GM19239 (cell line): ENCODE measurements around the gene AQP6.
A peak's percentile ranks its signal among the peaks of the same experiment; 100 is the strongest.

Source experiments
- DNase-seq: peaks from one replicate; pipeline ENCODE4 v3.0.0; 2011; ENCODE audit warnings: low spot score; ENCODE audit not compliant: insufficient read length
- FAIRE-seq: peaks from 2 replicates; lab custom pipeline; 2011; peaks lifted over from hg19 to GRCh38; lab: Jason Lieb, UNC

Gene AQP6

DNA sequence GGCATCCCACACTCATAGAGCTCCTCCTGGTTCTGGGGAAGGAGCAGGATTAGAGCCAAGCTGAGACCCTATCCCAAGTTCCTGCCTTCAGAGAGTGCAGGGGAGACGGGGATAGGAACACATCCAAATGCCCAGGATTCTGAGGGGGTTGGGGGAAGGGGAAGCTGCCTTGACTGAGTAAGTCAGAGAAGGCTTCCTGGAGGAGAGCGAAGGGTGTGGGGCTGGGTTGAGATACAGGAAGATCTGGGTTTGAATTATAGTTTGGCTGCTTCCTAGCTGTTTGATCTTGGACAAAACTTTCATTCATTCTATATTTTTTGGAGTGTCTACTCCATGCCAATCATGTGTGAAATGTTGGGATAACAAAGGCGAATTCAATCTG is 30.2 kb upstream of the AQP6 start:
- DNase-seq (no peak), FAIRE-seq (no peak)

DNA sequence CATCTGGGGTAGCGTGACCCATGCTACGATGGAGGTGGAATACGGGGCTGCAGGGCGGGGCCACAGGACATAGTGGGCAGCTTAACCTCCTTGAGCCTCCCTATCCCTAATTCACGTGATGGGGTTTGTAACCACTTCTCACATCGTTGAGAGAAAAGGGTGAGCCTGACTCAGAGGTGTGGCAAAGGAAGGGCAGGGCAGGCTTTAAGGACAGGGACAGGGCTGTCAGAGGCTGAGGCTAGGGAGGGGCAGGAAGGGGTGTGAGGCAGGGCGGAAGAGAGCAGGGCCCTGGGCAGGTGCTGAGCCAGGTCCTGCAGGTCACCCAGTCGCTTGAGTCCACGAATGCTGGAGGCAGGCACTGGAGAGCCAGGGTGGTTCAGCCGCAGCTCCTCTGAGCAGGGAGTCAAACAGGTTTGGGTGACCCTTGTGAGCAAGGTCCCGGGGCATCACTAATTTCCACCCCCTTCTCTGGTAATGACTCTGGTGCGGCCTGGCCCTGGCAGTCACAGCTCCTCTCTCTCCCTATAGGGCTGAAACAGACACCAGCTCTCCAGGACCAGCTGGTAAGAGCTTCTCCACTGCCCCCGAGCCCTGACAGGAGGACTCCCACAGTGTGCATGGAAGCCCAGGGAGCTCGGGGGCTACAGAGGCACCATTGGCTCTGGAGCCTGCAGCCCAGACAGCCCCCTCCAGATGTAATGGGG is 29.7 kb upstream of the AQP6 start:
- FAIRE-seq: no peak
- DNase-seq: no peak

DNA sequence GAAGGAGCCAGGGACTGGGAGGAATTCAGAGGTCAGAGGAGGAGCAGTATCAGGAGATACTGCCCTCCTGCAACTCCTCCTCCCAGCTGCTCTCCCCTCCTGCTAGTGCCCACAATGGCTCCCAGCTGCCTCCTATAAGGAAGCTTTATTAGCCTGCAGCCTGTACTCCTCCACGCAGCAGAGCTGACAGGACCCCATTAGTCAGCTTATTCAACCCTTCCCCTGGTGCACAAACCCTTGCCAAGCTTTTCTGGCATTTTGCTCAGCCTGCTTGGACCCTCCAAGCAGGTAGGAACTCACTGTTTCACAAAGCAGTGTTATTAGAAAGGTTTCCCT is 29.2 kb upstream of the AQP6 start:
- no peak for FAIRE-seq
- DNase-seq: no peak

DNA sequence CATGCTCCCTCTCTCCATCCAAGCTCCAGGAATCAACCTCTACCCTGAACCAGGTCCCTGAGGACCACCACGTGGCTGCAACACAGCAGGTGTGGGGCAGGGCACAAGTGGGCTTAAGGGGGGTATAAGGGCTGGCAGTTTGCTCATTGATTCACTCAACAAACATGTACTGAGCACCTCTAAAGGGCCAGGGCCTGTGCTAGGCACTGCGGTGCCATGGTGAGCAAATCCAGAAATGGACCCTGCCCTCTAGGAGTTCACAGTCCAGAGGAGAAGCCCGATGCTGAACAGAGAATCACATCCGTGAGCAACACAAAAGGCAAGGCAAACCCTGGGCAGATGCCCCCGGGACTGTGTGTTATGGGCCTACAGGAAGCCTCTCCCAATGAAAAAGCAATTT is 28.7 kb upstream of the AQP6 start:
- no peak for FAIRE-seq
- no peak for DNase-seq

DNA sequence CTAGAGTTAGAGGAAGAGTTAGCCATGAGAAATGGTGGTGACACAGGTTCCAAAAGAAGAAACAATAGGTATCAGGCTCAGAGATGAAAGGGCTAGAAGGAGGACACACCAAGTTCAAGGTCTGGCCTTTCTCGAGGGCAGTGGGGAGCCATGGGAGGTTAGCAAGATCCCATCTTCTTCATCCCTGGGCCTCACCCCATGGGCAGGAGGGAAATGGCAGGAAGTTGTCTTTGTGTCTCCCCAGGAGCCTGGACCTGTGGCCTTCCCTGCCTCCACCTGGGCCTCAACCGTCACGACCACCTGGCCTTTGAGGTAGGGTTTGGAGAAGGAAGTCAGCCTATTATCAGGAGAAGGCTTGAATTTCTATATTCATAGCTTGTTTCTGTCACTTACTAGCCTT is 28.0 kb upstream of the AQP6 start:
- DNase-seq (no peak), FAIRE-seq (no peak)

DNA sequence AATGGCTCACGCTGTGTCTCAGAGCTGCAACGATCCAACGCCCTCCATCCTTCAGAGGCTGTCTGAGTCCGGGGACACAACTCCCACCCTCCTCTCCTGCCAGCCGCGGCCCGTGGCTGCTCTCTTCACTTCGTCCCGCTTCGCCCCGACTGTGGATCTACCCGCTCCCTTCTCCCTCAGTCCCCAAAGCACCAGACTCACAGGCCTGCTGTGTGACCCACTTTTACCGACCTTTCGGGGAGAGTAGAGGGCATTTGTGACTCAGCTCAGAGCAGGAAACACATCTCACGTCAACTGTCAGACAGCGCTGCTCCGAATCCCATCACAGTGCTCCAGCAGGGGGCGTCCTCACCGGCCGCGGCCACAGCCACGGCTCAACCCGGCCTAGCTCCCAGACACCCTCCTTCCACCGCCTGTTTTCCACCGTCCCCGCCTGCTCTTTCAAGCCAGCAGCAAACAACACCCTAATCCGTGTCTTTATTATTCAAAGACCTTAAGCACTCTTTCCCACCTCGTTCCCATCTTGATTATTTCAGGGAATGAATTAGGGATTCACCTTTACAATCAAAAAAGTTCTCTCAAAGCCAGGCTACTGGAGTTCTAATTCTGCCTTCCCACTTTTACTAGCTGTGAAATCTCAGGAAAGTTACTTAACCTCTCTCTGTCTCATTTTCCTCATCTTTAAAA is 27.2 kb upstream of the AQP6 start:
- DNase-seq (peak; percentile 89), FAIRE-seq (peak; percentile 85)

DNA sequence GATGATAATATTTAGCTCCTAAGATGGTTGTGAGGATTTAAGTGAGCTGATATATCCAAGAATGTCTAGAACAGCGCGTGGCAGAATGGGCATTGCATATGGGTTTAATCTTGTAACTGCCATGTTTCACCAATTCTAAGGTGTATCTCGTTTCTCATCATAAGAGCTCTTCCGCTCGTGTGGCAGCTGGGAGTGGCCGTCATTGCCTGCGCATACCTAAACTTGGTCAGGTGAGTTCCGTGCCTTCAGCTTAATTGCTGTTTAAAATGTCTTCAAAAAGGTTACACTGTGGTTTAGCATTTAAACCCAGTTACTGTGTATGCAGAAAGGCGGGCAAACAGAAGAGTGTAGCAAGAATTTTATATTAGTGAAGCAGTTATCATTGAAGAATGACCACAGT is 26.7 kb upstream of the AQP6 start:
- FAIRE-seq: no peak
- no peak for DNase-seq

DNA sequence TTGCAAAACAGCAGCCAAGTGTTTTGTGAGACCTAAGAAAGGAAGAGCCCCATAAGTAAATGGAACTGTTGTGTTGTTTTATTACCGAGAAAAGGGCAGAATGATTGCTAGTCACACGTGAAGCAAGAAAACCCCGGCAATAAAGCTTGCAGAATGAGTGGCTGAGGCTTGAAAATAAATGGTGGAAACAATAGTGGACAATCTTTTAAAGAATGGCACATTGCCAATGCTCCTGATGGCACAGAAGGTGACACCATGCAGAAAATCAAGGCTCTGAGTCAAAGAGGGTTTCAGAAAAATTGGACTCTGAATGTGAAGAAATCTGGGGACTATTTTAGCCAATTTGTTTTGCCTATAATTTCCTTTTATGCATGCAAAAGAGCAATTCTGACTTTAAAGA is 26.2 kb upstream of the AQP6 start:
- no peak for DNase-seq
- no peak for FAIRE-seq

DNA sequence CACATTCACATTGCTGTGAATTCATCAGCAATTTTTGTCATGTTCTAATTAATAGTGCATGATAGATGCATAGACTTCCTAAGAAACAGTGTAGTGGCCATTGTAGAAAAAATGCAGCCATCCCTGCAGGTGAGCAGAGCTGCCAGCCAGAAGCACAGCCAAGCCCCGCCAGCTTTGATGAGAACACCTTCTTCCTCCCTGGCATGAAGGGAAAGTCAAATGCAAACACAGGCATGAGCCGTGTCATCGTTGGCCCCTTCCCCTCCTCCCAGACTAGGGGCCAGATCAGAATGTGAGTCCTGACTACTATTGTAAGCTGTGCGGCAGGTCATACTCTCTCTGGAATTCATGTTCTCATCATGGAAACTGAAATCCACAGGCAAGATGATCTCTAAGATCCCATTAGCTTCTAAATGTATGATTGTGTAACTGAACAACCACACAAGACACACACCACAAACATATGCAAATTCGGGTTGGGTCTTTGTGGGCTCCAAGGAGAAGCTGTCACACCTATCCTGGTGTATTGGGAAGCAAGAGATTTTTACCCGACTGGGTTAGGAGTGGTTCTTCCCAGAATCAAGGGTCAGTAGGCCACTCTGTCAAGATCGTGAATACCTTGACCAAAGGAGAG is 25.0 kb upstream of the AQP6 start:
- no peak for FAIRE-seq
- no peak for DNase-seq

DNA sequence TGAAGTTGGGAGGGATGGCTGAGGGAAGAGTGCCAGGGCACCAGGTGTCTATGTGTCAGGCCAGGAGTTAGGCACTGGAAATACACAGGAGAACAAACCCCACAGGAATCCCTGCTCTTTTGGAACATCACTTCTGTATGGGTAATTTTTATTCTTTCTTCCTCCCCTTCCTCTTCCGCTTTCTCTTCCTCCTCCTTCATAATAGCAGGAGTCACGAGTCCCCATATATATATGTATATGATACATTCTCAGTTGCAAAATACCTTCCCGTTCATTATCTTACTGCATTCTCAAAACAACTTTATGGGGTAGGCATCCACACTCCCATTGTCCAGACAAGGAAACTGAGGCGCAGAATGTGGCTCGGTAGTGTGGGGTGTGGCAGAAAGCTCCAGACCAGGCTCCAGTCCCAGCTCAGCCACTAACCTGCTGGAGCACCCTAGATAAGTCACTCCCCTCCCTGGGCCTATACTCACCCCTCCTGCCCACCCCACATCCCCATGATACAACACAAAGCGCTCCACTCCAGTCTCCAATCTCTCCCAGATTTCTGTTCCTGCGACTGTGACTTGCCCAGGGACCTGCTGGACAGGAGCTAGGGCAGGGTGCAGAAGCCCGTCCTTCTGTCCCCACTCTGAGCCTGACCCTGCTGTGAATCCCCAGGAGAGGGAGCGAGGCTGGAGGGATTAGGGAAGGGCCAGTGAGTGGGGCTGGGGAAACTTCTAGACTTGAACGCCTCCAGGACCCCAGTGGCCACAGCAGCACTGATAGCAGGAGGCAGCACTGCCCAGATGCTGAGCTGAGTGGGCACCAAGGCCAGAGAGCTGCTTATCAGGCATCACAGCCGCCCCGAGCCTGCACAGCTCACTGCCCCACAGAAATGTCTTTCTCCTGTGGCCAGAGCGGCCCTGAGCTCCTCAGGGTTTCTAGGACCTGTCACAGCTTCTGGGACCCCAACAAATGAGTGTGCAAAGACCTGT is 23.6 kb upstream of the AQP6 start:
- FAIRE-seq (no peak), DNase-seq (no peak)

DNA sequence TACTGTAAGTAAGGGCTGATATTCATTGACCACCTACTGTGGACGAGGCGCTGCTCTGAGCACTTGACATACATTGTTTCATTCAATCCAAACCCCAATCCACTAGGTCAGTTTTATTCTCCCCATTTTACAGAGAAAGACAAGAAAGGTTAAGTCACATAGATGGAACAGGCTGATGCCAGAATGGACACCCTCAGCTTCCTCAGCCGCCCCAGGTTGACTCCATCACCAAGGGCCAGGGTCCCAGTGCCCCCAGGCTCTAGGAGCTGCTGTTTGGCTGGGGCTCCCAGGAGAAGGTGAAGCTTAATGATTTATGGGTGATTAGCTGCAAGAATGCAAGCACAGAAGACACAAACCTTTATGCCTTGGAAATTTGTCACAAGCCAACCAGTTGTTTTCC is 22.9 kb upstream of the AQP6 start:
- no peak for FAIRE-seq

DNA sequence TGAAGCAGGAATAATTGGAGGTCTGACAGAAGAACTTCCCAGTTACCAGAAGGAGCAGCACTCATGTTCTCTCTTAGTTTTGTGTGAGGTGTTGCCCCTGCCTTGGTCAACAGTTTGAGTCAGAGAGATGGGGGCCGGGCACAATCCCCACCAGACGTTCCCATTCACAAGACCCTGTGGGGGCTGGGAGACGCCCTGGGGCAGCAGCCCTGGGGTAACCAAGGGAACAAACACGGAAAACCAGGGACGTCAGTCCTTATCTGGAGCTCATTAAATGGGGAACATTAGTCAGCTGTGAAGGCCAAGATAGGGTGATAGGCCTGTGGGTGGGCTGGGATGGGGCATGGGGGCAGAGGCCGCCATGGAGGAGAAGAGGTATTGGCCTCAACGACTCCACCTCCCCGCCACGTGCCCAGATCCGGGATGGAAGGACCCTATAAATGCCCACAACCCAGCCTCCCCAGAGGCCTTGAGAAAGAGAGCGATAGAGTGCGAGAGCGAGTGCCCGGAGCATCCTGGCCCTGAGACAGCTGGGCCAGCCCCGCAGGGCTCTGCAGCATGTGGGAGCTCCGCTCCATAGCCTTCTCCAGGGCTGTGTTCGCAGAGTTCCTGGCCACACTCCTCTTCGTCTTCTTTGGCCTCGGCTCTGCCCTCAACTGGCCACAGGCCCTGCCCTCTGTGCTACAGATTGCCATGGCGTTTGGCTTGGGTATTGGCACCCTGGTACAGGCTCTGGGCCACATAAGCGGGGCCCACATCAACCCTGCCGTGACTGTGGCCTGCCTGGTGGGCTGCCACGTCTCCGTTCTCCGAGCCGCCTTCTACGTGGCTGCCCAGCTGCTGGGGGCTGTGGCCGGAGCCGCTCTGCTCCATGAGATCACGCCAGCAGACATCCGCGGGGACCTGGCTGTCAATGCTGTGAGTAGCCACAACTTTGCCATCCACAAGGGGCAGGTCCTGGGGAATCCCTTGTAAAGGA is 22.2 kb upstream of the AQP6 start, which contains the start of gene AQP2:
Gene AQP2 (plus strand): TSS at position 465 of the 979 bp plus-strand sequence. CDS start 94 bp downstream, at position 559.
- FAIRE-seq (no peak), DNase-seq (no peak)

More for the DNA sequence above, 22.9 kb upstream of the AQP6 start:
- no peak for DNase-seq

DNA sequence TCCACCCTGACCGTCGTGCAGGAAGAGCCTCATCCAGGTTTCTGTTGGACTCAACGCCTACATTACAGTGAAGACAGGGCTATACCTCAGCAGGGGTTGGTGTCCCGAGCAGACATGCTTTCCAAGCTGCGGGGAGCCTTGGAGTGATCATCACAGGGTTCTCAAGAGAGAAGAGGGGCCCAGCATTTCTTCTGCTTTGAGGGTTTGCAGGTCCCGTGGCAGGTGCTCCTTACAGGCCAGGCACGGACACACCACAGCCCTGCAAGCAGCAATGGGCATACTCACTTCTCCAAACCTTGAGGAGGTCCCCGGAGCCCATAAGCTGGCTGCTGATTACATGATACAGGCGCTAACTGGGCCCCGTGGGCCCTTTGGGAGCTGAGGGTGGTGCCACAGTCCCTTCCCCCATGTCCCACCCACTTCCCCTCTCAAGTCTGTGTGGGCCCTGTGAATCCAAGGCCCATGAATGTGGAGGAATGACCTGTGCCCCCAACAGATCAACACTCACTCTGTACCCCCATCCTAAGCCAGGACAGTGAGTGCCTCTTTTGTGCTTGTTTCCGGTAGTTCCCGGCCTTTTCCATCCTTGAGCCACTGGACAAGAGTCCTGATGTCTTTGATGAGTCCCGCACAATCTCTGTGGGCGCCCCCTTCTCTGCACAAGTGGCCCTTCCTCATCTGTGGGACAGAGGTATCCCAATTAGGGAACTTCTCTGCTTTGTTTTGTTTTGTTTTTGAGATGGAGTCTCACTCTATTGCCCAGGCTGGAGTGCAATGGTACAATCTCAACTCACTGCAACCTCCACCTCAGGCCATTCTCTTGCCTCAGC is 21.1 kb upstream of the AQP6 start:
- FAIRE-seq (no peak), DNase-seq (no peak)

DNA sequence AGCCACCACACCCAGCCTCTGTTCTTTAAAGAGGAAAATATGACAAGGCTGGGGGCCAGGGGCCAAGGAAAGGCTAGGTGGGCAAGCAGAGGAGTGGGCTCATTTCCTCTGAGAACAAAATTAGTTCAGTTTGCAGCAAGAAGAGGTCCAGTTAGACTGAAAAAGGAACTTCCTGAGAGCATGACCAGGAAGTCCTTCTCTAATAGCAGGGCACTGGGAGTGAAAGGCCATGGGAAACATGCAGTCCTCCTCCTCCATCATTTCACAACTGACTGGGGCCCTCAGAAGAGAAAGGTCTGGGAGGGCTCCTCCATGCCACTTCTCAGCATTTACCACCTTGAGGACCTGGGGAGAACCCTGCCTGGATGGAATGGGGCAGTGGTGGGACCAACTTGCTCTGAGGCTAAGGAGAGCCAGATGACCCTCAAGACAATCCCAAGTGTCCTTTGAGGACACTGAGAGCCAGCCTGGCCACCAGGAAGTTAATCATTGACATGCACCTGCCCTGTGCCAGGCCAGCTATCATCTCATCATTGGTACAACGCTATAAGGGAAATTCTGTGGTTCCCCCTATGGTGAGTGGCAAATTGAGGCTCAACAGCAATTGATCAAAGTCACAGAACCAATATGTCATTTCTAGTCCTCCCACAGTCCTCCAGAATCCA is 20.2 kb upstream of the AQP6 start:
- FAIRE-seq: no peak
- DNase-seq: no peak

DNA sequence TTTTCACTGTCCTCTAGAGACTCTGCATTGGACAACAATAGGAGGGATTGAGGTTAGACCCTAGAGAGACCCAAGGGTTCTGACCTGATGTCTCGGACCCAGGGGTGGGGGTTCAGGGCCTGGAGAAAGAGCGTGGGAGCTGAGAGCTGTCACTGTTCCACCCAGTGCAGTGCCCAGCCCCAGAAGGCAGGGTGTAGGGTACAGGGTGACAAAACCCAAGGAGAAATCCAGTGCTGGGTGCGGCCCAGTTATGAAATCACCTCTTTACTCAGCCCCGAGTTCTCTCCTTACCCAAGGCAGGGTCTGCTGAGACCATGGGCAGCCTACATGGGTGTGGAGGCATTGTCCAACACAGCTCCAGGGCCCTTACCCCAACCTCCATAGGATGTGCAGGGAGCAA is 19.6 kb upstream of the AQP6 start:
- DNase-seq: no peak
- no peak for FAIRE-seq

DNA sequence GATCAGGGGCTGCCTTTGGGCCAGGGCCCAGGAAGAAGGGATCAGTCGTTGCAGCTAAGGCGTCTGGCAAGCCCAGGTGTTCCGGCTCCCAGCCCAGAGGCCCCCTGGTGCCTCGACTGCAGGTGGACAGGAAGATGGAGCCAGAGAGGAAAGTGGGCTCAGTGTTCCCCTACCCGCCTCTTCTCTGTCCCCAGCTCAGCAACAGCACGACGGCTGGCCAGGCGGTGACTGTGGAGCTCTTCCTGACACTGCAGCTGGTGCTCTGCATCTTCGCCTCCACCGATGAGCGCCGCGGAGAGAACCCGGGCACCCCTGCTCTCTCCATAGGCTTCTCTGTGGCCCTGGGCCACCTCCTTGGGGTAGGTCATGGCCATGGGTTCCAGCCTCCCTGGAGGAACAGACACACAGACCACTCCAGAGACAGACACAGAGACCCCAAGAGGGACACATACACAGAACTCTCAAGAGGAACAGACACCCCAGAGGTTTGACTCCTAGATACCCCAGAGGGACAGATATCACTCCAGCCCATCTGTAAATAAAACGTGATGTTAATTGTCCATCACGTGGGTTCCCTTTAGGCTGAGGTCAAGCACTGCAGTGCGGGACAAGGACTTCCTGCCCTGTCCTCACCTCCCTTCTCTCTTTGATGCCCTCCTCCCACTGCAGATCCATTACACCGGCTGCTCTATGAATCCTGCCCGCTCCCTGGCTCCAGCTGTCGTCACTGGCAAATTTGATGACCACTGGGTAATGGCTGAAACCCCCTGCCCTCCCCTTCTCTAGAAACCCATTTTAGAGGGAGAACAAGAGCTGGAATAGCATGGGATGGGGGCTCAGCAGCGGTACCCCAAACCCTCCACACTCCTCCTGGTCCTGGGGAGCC is 18.5 kb upstream of the AQP6 start:
- no peak for DNase-seq
- FAIRE-seq: no peak
